Keratinocyte (primary cell): ENCODE measurements around the gene CTNND2. TPM values are rescaled to one million over a fixed set of nuclear protein-coding genes. Genes with fewer than 3 reads are reported as not detected.

Experiments used
- DNase-seq: peaks from one replicate; pipeline ENCODE4 v3.0.0-alpha.2; 2011; ENCODE audit warnings: low read depth, missing footprints, low spot score
- FAIRE-seq: peaks from 2 replicates; lab custom pipeline; 2011; peaks lifted over from hg19 to GRCh38; lab: Jason Lieb, UNC
- H2AFZ ChIP-seq: 2 replicates; pipeline ENCODE4 v1.6.0; 2012; ENCODE audit warnings: low read length, control low read depth, inconsistent platforms; ENCODE audit not compliant: control insufficient read depth
- H3K27ac ChIP-seq: 2 replicates; pipeline ENCODE4 v1.5.1; 2011; ENCODE audit warnings: low read length; ENCODE audit not compliant: control insufficient read depth, insufficient read depth
- H3K27me3 ChIP-seq: 3 replicates; pipeline ENCODE4 v1.6.0; 2011; ENCODE audit warnings: low read length; ENCODE audit not compliant: control insufficient read depth, insufficient read depth; ENCODE audit errors: extremely low read depth
- H3K36me3 ChIP-seq, 2 experiments: 2 replicates in 1 of 2; 3 replicates in 1 of 2; pipeline ENCODE4 v1.5.1; 2011; ENCODE audit warnings: low read length in 2 of 2, mild to moderate bottlenecking in 1 of 2; ENCODE audit not compliant: control insufficient read depth in 2 of 2, insufficient read depth in 2 of 2; ENCODE audit errors: extremely low read depth in 1 of 2
- H3K4me1 ChIP-seq: 3 replicates; pipeline ENCODE4 v1.5.1; 2011; ENCODE audit warnings: low read length; ENCODE audit not compliant: control insufficient read depth, insufficient read depth; ENCODE audit errors: extremely low read depth
- H3K4me2 ChIP-seq: 3 replicates; pipeline ENCODE4 v1.6.0; 2011; ENCODE audit warnings: low read depth, low read length; ENCODE audit not compliant: control insufficient read depth, insufficient read depth; ENCODE audit errors: extremely low read depth
- H3K4me3 ChIP-seq, 3 experiments: fragments of 200-600 bp in 1 of 3; sonication (generic) in 1 of 3; 2 replicates in 2 of 3; 3 replicates in 1 of 3; pipeline ENCODE4 v1.5.1; 2011 to 2016; ENCODE audit warnings: low read length in 3 of 3, mild to moderate bottlenecking in 3 of 3, control low read depth in 2 of 3, inconsistent platforms in 1 of 3, low read depth in 1 of 3, mixed read lengths in 1 of 3, mixed run types in 1 of 3, moderate library complexity in 1 of 3; ENCODE audit not compliant: control insufficient read depth in 2 of 3, insufficient read depth in 2 of 3; ENCODE audit errors: extremely low read depth in 1 of 3
- H3K79me2 ChIP-seq: 2 replicates; pipeline ENCODE4 v1.6.0; 2012; ENCODE audit warnings: low read length; ENCODE audit not compliant: control insufficient read depth, insufficient read depth
- H3K9ac ChIP-seq: 3 replicates; pipeline ENCODE4 v1.6.0; 2011; ENCODE audit warnings: low read length; ENCODE audit not compliant: control insufficient read depth, insufficient read depth; ENCODE audit errors: extremely low read depth
- H3K9me1 ChIP-seq: 3 replicates; pipeline ENCODE4 v1.6.0; 2011; ENCODE audit warnings: low read length; ENCODE audit not compliant: control insufficient read depth, insufficient read depth; ENCODE audit errors: extremely low read depth
- H3K9me3 ChIP-seq: 2 replicates; pipeline ENCODE4 v1.5.1; 2012; ENCODE audit warnings: low read depth, low read length; ENCODE audit not compliant: control insufficient read depth
- H4K20me1 ChIP-seq: 3 replicates; pipeline ENCODE4 v1.6.0; 2011; ENCODE audit warnings: low read length; ENCODE audit not compliant: control insufficient read depth, insufficient read depth; ENCODE audit errors: extremely low read depth
- CTCF ChIP-seq, 3 experiments: IDR thresholded peaks in 1 of 3; conservative IDR thresholded peaks in 1 of 3; optimal IDR thresholded peaks in 1 of 3; 2 replicates in 2 of 3; 3 replicates in 1 of 3; pipeline versions ENCODE3 to v1.5.1; 2011; ENCODE audit warnings: low read length in 3 of 3, mild to moderate bottlenecking in 3 of 3, moderate library complexity in 2 of 3, control low read depth in 1 of 3, inconsistent platforms in 1 of 3; ENCODE audit not compliant: insufficient read depth in 2 of 3; ENCODE audit errors: extremely low read depth in 1 of 3
- EZH2 ChIP-seq: IDR thresholded peaks from one replicate; pipeline ENCODE4 v1.6.1; 2012; ENCODE audit warnings: inconsistent platforms, mild to moderate bottlenecking, low read length, moderate library complexity
- dilution Hi-C: fragments of 300-500 bp; cut with MboI; formaldehyde crosslinking; loops from one replicate; pipeline ENCODE4 v1.7.0; 2020; ENCODE audit warnings: low sequenced_read_pairs; ENCODE audit not compliant: extremely low pct_ligation_motif_present
- polyA plus RNA-seq, 5 experiments: library from polyadenylated mRNA; depleted of rRNA in 3 of 5; stranded (reverse) in 3 of 5; stranded (forward) in 1 of 5; unstranded in 1 of 5; fragments of >200 nt; gene quantifications; 1 replicate in 1 of 5; 2 replicates in 3 of 5; 3 replicates in 1 of 5; pipeline versions ENCODE4 v1.2.1 to v1.2.3, GENCODE V29; 2011 to 2012; ENCODE audit warnings: missing spikeins in 2 of 5, low read depth in 1 of 5, low replicate concordance in 1 of 5

Gene CTNND2
- polyA plus RNA-seq, 1 donor (not counting 4 experiments of a cell fraction or from before 2014, with no cell fraction given), result not detected

DNA sequence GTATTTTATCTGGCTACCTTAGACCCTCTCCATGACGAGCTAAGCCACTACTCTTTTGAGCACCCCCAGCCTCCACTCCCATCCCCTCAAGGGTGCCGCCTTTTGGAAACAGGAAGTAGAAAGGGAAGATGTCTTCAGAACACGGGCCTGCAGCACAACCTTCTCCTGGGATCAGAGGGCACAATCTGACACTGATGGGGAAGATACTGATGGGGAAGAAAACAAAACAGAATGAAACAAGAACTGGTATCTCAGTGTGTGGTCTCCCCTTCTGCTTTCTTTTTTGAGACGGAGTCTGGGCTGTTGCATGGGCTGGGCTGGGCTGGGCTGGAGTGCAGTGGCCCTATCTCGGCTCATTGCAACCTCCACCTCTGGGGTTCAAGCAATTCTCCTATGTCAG, 603.5 kb downstream of the CTNND2 start:
- no peak overlapping the region for H3K4me3 ChIP-seq
- no peaks in the 10 kb centered on the region for H3K79me2 ChIP-seq
- no peak overlapping the region for H3K27ac ChIP-seq
- no peak overlapping the region for H3K4me2 ChIP-seq
- H3K4me1 ChIP-seq, result no peaks in the 10 kb centered on the region
- no peaks in the 10 kb centered on the region for H3K9me3 ChIP-seq
- FAIRE-seq, result no peak
- H3K9me1 ChIP-seq, result no peaks in the 10 kb centered on the region
- H3K36me3 ChIP-seq, result no peaks in the 10 kb centered on the region
- TF ChIP-seq CTCF (optimal IDR thresholded peaks at IDR 0.05 in 1 of 3, IDR thresholded peaks at IDR 0.05 in 1 of 3, conservative IDR thresholded peaks at IDR 0.05 in 1 of 3; ENCODE audit: extremely low read depth in 1 of 3, insufficient read depth in 2 of 3, low read length in 3 of 3) (no peak), EZH2 (no peak)
- dilution Hi-C loops, result no loop called here
- H3K9ac ChIP-seq, result no peak overlapping the region
- no peak overlapping the region for H2AFZ ChIP-seq
- H3K27me3 ChIP-seq, result no peaks in the 10 kb centered on the region
- no peaks in the 10 kb centered on the region for H4K20me1 ChIP-seq
- no peak for DNase-seq

- no peak overlapping the region for H3K9ac ChIP-seq
- dilution Hi-C loops, result no loop called here
- H3K27ac ChIP-seq, result no peak overlapping the region
- H2AFZ ChIP-seq, result no peak overlapping the region
- H3K36me3 ChIP-seq, result no peaks in the 10 kb centered on the region
- no peaks in the 10 kb centered on the region for H3K9me1 ChIP-seq
- no peak for TF ChIP-seq CTCF (optimal IDR thresholded peaks at IDR 0.05 in 1 of 3, IDR thresholded peaks at IDR 0.05 in 1 of 3, conservative IDR thresholded peaks at IDR 0.05 in 1 of 3; ENCODE audit: extremely low read depth in 1 of 3, insufficient read depth in 2 of 3, low read length in 3 of 3)
- TF ChIP-seq EZH2, result no peak
- no peak overlapping the region for H3K4me3 ChIP-seq
- DNase-seq (no peak), FAIRE-seq (no peak)
- H4K20me1 ChIP-seq, result no peaks in the 10 kb centered on the region
- H3K4me2 ChIP-seq, result no peak overlapping the region
- H3K27me3 ChIP-seq, result no peaks in the 10 kb centered on the region
- no peaks in the 10 kb centered on the region for H3K4me1 ChIP-seq
- H3K9me3 ChIP-seq, result no peaks in the 10 kb centered on the region
- no peaks in the 10 kb centered on the region for H3K79me2 ChIP-seq
Observed at GRCh38 chr5:11298877-11299276, 605.4 kb downstream of the CTNND2 start.
